Measurements from ENCODE around the gene LRRC34.

- no peak for TF ChIP-seq CTBP1 (IDR thresholded peaks at IDR 0.05; ENCODE audit: borderline replicate concordance)
- TF ChIP-seq SP1 (IDR thresholded peaks at IDR 0.05), result no peak
- TF ChIP-seq BHLHE40 (IDR thresholded peaks at IDR 0.05; ENCODE audit: borderline replicate concordance), result no peak
These were observed 9.8 kb upstream of the LRRC34 start for GRCh38 chr3:169822540-169822939.

All from HEK293T (cell line).